Neutrophil (primary cell): ENCODE measurements around the gene NF1.

ENCODE experiments used
- H3K27ac ChIP-seq: fragments of 200-600 bp; sonication (generic); 2 replicates; pipeline ENCODE4 v1.5.1; 2016; ENCODE audit warnings: mild to moderate bottlenecking, moderate library complexity
- H3K27me3 ChIP-seq: fragments of 200-600 bp; sonication (generic); 2 replicates; pipeline ENCODE4 v1.6.0; 2016; ENCODE audit warnings: mild to moderate bottlenecking
- H3K36me3 ChIP-seq: fragments of 200-600 bp; sonication (generic); 2 replicates; pipeline ENCODE4 v1.5.1; 2017
- H3K4me1 ChIP-seq, 2 experiments: fragments of 200-600 bp in 1 of 2; sonication (generic) in 1 of 2; 1 replicate in 1 of 2; 2 replicates in 1 of 2; pipeline versions ENCODE4 v1.5.1 to v1.6.1; 2013 to 2016; ENCODE audit warnings: low read depth in 1 of 2, low read length in 1 of 2, mild to moderate bottlenecking in 1 of 2, moderate library complexity in 1 of 2; ENCODE audit not compliant: control insufficient read depth in 1 of 2, insufficient read depth in 1 of 2
- H3K4me3 ChIP-seq, 2 experiments: fragments of 200-600 bp in 1 of 2; sonication (generic) in 1 of 2; 1 replicate in 1 of 2; 2 replicates in 1 of 2; pipeline ENCODE4 v1.5.1; 2013 to 2016; ENCODE audit warnings: low read depth in 1 of 2, low read length in 1 of 2, mild to moderate bottlenecking in 1 of 2, moderate library complexity in 1 of 2
- H3K9me3 ChIP-seq: fragments of 200-600 bp; sonication (generic); 2 replicates; pipeline ENCODE4 v1.5.1; 2016
- CTCF ChIP-seq: fragments of 200-600 bp; sonication (generic); IDR thresholded peaks from 2 replicates; pipeline ENCODE4 v1.5.1; 2016; ENCODE audit warnings: antibody characterized with exemption

NF1 gene

GRCh38 chr17:31415004-31415454 lies 320.3 kb downstream of the NF1 start:
- Histone ChIP-seq H3K27ac (peak overlapping the region; percentile 23), H3K4me1 (peaks cover 13 to 14% of the 10 kb centered on the region in 2 experiments), H3K9me3 (no peaks in the 10 kb centered on the region), H3K27me3 (peaks cover 5% of the 10 kb centered on the region), H3K4me3 (peak overlapping the region; percentile 16 to 19), H3K36me3 (no peaks in the 10 kb centered on the region)
- no peak for TF ChIP-seq CTCF

- H3K9me3 ChIP-seq, result no peaks in the 10 kb centered on the region
- H3K27ac ChIP-seq, result peak overlapping the region; percentile 23
- TF ChIP-seq CTCF, result no peak
- H3K27me3 ChIP-seq, result peaks cover 13% of the 10 kb centered on the region
- no peaks in the 10 kb centered on the region for H3K36me3 ChIP-seq
- H3K4me1 ChIP-seq, result peaks cover 13 to 14% of the 10 kb centered on the region in 2 experiments
- peak overlapping the region in 1 of 2 experiments; percentile 19 for H3K4me3 ChIP-seq
These were observed 321.1 kb downstream of the NF1 start for GRCh38 chr17:31415640-31416502.

- no peak for TF ChIP-seq CTCF
- H3K9me3 ChIP-seq, result no peaks in the 10 kb centered on the region
- H3K36me3 ChIP-seq, result no peaks in the 10 kb centered on the region
- no peak overlapping the region for H3K4me3 ChIP-seq
- peaks cover 17% of the 10 kb centered on the region for H3K27me3 ChIP-seq
- no peak overlapping the region for H3K27ac ChIP-seq
- H3K4me1 ChIP-seq, result peaks cover 13 to 14% of the 10 kb centered on the region in 2 experiments
These were observed 321.7 kb downstream of the NF1 start for GRCh38 chr17:31416503-31416923.

- no peak for TF ChIP-seq CTCF
- Histone ChIP-seq H3K27ac (no peak overlapping the region), H3K4me3 (no peak overlapping the region), H3K9me3 (no peaks in the 10 kb centered on the region), H3K4me1 (peaks cover 13 to 14% of the 10 kb centered on the region in 2 experiments), H3K36me3 (no peaks in the 10 kb centered on the region), H3K27me3 (peaks cover 17% of the 10 kb centered on the region)
These were observed 322.4 kb downstream of the NF1 start for GRCh38 chr17:31417051-31417792.

- Histone ChIP-seq H3K4me1 (peaks cover 13 to 14% of the 10 kb centered on the region in 2 experiments), H3K4me3 (no peak overlapping the region), H3K27me3 (peaks cover 17% of the 10 kb centered on the region), H3K9me3 (no peaks in the 10 kb centered on the region), H3K27ac (no peak overlapping the region), H3K36me3 (no peaks in the 10 kb centered on the region)
- no peak for TF ChIP-seq CTCF
These were observed 324.1 kb downstream of the NF1 start for GRCh38 chr17:31418773-31419350.
